Hematopoietic multipotent progenitor cell treated with erythropoietin and hydrocortisone succinate and interleukin-3 and kit ligand, for 4 days (in vitro differentiated cells): ENCODE measurements around the gene DAP3.
"Not testable (repeated sequence)": the region's sequence is repeated elsewhere in the genome, so short reads cannot be mapped to it uniquely, and the experiment has no call there.

Experiments
- DNase-seq: peaks from one replicate; pipeline ENCODE4 v3.0.0-alpha.2; 2015

DAP3 gene

DNA sequence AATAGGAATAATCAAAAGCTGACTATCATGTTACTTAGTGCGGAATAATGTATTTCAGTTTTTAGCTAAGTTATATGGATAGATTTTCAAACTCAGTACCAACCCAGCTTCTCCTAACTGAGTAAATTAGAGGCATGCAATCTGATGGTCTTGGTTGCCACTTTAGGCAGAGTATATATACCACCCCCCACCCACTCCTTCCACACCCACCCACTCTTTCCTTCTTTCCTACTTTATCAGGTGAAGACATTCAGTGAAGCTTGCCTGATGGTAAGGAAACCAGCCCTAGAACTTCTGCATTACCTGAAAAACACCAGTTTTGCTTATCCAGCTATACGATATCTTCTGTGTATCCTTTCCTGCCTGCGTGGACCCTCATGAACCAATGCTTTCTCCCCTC lies 36.3 kb downstream of the DAP3 start:
- DNase-seq: no peak

- peak; percentile 84 for DNase-seq
These were observed 40.4 kb downstream of the DAP3 start for GRCh38 chr1:155729031-155729898.

- DNase-seq: no peak
These were observed 52.1 kb downstream of the DAP3 start for GRCh38 chr1:155740995-155741394.

- DNase-seq: no peak
These were observed 53.0 kb downstream of the DAP3 start for GRCh38 chr1:155741908-155742307.

- no peak for DNase-seq
These were observed 55.9 kb downstream of the DAP3 start for GRCh38 chr1:155744711-155745283.

DNA sequence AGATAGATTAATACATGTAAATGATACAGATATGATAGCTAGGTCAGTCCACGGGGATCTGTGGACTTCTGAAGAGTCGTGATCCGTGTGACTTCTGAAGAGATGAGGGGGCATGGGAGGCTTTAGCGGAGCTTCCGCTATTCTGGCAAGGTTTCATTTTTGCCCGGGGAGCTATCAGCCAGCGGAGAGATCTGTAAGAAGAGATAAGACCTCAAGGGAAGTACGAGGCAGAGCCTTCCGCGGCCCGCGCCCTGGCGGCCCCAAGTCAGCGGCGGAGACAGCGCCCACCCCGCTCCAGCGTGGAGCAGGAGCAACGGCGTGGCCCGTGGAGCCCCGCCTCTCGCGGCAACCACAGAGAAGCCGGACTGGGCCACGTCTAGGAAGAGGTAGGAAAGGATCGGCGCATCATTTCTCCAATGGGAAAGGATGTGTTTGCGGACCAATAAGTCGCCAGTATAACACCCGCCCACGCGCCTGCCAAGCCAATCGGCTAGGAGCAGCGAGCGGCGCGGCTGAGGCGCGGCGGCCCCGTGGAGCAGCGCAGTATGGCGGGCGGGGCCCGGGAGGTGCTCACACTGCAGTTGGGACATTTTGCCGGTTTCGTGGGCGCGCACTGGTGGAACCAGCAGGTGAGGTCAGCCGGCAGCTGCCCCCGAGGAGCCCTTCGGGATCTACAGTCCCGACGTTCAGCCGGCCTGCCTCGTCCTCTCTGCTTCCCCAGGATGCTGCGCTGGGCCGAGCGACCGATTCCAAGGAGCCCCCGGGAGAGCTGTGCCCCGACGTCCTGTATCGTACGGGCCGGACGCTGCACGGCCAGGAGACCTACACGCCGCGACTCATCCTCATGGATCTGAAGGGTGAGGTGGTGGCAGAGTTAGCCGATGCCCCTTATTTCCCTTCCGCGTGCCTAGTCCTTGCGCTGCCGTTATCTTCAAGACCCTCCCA lies 56.7 kb downstream of the DAP3 start:
- DNase-seq: peak; percentile 99

DNA sequence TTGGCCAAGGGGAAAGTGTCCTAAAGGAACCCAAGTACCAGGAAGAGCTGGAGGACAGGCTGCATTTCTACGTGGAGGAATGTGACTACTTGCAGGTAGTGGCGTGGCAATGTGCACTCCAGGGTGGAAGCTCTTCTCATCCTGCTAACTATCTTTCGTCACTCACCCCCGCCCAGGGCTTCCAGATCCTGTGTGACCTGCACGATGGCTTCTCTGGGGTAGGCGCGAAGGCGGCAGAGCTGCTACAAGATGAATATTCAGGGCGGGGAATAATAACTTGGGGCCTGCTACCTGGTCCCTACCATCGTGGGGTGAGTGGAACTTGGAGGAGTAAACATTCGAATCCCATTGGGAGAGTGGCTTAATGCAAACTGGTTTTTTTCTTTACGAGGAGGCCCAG lies 58.7 kb downstream of the DAP3 start:
- not testable (repeated sequence) for DNase-seq

GRCh38 chr1:155748141-155748540 lies 59.2 kb downstream of the DAP3 start:
- DNase-seq: not testable (repeated sequence)

- DNase-seq: not testable (repeated sequence)
These were observed 70.1 kb downstream of the DAP3 start for GRCh38 chr1:155759017-155759416.

DNA sequence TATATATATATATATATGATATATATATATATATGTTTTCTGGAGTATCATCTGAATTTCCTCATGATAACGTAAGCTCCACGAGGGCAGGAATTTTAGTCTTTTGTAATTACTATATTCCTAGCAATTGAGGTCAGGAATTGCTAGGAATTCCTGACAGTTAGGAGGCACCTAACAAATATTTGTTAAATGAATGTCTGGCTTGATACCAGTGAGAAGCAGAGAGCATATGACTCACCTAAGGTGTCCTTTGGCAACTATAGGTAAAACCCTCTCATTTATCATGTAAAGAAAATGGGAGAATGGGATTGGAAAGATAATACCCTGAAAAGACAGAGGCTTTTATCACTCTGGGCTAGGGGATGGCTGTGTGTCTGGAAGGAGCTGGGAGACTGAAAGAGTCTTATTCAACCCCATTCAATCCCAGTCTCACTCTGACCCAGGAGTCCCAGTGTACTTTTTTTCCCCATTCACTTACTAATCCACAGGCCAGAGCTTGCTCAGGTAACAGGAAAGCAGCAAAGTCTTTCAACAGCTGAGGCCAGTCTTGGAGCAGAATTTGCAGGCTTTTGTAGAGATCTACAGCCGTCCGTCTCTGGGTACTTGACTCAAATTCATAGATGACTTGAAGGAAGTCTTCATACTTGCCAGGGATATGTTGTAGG lies 71.2 kb downstream of the DAP3 start:
- DNase-seq: no peak

- DNase-seq: no peak
These were observed 72.0 kb downstream of the DAP3 start for GRCh38 chr1:155760751-155761475.

- DNase-seq: peak; percentile 92
These were observed 73.0 kb downstream of the DAP3 start for GRCh38 chr1:155761736-155762405.

GRCh38 chr1:155763090-155763815 lies 74.4 kb downstream of the DAP3 start:
- peak; percentile 51 for DNase-seq

DNA sequence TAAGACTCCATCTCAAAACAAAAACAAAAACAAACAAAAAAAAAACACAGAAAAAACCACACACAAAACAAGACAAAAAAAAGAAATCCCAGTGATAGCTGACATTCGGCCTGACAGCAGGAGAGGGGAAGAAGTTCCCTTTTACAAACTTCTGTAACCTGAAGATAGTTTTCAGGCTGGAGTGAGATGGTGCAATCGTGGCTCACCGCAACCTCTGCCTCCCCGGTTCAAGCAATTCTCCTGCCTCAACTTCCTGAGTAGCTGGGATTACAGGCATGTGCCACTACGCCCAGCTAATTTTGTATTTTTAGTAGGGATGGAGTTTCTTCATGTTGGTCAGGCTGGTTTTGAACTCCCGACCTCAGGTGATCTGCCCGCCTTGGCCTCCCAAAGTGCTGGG lies 75.1 kb downstream of the DAP3 start:
- DNase-seq: peak; percentile 67

DNA sequence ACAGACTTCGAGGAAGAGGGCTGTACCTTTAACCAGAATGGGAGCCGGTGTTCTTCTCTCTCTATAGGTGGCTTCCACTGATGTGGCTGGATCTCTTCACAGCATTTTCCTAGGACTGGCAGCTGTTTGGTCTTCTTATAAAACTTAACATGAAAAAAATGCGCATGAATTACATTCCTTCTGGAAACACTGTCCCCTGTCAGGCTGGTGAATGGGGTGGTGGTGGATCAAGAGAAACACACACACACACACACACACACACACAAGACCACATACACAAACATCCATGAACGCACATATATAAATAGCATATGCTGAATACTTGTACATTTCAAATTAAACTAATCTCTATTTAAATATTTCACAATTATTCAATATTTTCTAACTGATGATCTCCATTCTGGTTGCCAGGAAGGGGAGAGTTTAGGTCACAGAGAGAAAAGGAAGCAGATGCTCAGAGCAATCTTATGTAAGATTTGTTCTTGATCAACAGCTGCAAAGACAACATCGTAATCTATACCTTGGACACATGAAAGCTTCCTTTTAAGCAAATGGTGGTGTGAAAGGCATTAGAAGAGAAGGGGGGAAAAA lies 78.6 kb downstream of the DAP3 start:
- DNase-seq: peak; percentile 15

GRCh38 chr1:155769257-155769656 lies 80.4 kb downstream of the DAP3 start:
- DNase-seq: no peak

DNA sequence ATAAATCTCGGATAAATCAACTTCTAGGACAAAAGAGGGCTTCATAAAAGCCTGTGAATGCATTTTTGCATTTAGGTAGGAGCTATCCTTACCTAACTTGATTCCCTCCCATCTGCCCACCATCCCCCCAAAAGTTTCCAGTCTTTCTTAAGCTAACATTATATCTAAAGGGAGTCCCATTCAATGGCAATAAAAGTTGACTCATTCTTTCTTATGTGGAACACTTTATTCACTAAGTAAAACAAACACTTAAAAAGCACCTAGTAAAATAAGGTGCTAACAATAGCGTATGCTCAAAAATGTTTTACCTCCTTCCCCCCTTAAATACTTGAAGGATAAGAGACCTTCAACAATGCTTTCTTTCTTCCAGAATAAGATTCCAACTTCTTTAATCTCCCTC lies 84.3 kb downstream of the DAP3 start:
- DNase-seq: no peak

- peak; percentile 26 for DNase-seq
These were observed 87.5 kb downstream of the DAP3 start for GRCh38 chr1:155776414-155776813.

DNA sequence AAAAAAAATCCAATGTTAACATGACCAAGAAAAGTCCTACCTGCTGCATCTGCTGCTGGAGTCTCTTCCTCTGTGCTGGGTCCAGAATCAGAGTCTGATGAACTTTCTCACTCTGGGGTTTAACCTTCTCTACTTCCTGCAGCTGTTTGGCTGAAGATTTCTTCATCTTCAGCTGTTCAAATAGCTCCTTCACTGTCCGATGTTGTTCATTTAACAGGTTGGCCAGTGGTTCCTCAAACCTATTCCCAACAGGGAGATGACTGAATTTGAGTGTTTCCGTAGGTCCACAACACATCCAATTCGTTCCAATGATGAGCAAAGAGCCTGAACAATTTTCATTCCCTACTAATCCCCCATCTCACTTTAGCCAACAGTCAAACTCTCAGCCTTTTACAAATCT lies 88.7 kb downstream of the DAP3 start:
- DNase-seq: no peak
